Thyroid gland (tissue), 4 donors: ENCODE results near the gene ITGB4. TPM values are rescaled to one million over a fixed set of nuclear protein-coding genes. Genes with fewer than 3 reads are reported as not detected.
A peak's percentile ranks its signal among the peaks of the same experiment; 100 is the strongest.

Source experiments
- DNase-seq, 2 donors: peaks; one replicate each; pipeline ENCODE4 v3.0.0-alpha.2; 2019
- H3K27ac ChIP-seq, 3 donors: fragments of 200-600 bp; sonication (generic); 1 replicate in 2 of 3; 2 replicates in 1 of 3; pipeline ENCODE4 v1.5.1; 2016 to 2019; ENCODE audit warnings: mild to moderate bottlenecking in 1 of 3, moderate library complexity in 1 of 3
- H3K27me3 ChIP-seq: fragments of 200-600 bp; sonication (generic); one replicate; pipeline ENCODE4 v1.5.1; 2019
- H3K36me3 ChIP-seq, 2 donors: fragments of 200-600 bp; sonication (generic); one replicate each; pipeline ENCODE4 v1.5.1; 2016 to 2019
- H3K4me1 ChIP-seq, 2 donors: fragments of 200-600 bp; sonication (generic); one replicate each; pipeline ENCODE4 v1.5.1; 2017 to 2019
- H3K4me3 ChIP-seq, 3 donors: fragments of 200-600 bp; sonication (generic); replicated peaks in 1 of 3; 1 replicate in 2 of 3; 2 replicates in 1 of 3; pipeline ENCODE4 v1.5.1; 2016; ENCODE audit warnings: mild to moderate bottlenecking in 1 of 3
- H3K9me3 ChIP-seq: fragments of 200-600 bp; sonication (generic); one replicate; pipeline ENCODE4 v1.5.1; 2017
- CTCF ChIP-seq, 6 experiments: fragments of 200-600 bp in 3 of 6; fragments of 450-650 bp in 3 of 6; sonication (generic) in 3 of 6; IDR thresholded peaks; one replicate each; pipeline ENCODE4 v1.5.1; 2016 to 2019; ENCODE audit warnings: antibody characterized with exemption in 6 of 6, mild to moderate bottlenecking in 2 of 6, inconsistent platforms in 1 of 6, moderate library complexity in 1 of 6
- POLR2A ChIP-seq, 2 donors: fragments of 450-650 bp; IDR thresholded peaks; one replicate each; pipeline ENCODE4 v1.6.1; 2017; ENCODE audit warnings: antibody characterized with exemption in 2 of 2, mild to moderate bottlenecking in 2 of 2, moderate library complexity in 1 of 2
- WGBS, 2 donors: methylation state at CpG; one replicate each; pipeline ENCODE4 v1.1.5; 2017; 5-methylcytosine and 5-hydroxymethylcytosine counted together
- intact Hi-C: fragments of 100-400 bp; cut with DNase I; formaldehyde crosslinking; loops from one replicate; pipeline ENCODE4 v1.15.1; 2023
- total RNA-seq, 4 donors: library from RNA; depleted of rRNA; stranded (reverse); fragments of >200 nt; gene quantifications; one replicate each; pipeline ENCODE4 v1.2.3, GENCODE V29; 2016

Gene ITGB4
- total RNA-seq, 4 donors from 2014 or later: 19.7 to 27.3 (median 23.1) TPM

DNA sequence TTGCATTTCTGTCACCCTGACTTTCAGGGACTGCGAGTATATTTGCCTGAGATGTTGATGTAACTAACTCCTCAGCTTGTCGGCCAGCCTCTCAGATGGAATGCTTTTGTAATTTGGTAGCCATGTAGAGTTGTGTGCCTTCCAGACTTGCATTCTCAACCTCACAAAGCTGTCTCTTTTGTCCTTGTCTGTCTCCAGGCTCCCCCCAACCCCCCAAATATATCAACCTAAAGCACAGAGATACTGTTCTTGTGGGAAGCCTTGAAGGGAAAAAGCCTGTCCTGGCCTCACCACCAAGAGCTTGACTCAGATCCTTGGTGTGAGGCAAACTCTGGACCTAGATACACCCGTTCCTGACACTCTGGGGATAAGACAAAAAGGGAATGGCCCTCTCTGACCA lies 35.8 kb upstream of the ITGB4 start:
- no peak overlapping the region for H3K4me3 ChIP-seq
- no peak for DNase-seq
- H3K9me3 ChIP-seq: no peaks in the 10 kb centered on the region
- peaks cover 8 to 42% of the 10 kb centered on the region in 2 donors for H3K4me1 ChIP-seq
- no peak for TF ChIP-seq CTCF (IDR thresholded peaks at IDR 0.05)
- no peak for TF ChIP-seq POLR2A (IDR thresholded peaks at IDR 0.05)
- peaks cover 0 to under 1% of the 10 kb centered on the region in 2 donors for H3K36me3 ChIP-seq
- intact Hi-C loops: no loop called here
- H3K27me3 ChIP-seq: no peaks in the 10 kb centered on the region
- peak overlapping the region in 1 of 3 donors; percentile 28 for H3K27ac ChIP-seq
- 73 to 85% methylated on average over 3 of the region's 3 CpGs for WGBS, 2 donors

DNA sequence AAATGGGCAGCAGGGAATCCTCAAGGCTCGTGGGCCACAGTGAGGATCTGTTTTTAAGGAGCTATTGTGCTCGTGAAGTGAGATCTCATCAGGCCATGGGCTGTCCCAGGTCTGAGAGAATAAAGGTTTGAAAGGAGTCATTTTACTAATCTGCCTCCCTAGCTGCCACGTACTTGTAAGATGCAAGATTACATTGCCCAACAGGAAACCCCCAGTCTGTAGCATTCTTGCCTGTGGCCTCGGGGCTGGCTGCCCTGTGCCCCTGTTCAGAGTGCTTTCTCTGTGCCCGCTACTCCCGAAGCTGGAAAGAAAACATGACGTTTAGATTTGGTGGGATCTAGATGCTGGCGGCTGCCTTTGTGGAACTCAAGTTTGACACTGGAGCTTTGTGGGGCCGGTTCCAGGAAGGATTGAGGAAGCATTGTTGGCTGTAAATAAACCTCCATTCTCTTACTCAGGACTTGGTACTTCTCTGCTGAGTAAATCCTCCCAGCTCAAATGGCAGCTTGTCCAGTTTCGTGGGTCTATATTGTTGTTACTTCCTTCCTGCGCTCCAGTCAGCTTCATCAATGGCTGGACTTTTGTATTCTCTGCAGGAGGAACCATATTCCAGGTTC lies 32.9 kb upstream of the ITGB4 start:
- TF ChIP-seq POLR2A (IDR thresholded peaks at IDR 0.05) (no peak), CTCF (IDR thresholded peaks at IDR 0.05) (no peak)
- intact Hi-C loops: no loop called here
- H3K4me1 ChIP-seq: peaks cover 11 to 47% of the 10 kb centered on the region in 2 donors

DNA sequence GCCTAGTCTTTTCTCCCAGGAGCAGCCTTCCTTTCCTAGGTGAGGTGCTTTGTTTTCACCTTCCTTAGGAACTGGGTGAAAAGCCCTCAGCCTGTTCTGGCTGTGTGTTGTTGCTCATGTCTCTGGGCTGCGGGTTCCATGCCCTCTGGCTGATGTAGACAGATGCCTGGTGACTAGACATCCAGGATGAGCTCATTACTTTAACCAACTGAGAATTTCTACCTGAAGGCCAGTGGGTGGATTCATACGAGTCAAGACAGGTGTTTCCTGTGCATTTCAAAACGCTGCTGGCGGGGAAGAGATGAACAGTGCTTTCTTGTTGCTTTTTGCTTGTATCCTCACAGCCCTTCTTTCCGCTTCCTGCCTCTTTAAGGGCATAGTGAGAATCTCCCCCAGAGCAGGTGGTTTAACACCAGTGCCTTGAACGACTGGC lies 31.8 kb upstream of the ITGB4 start:
- H3K9me3 ChIP-seq: no peaks in the 10 kb centered on the region
- no peaks in the 10 kb centered on the region for H3K36me3 ChIP-seq
- 50 to 53% methylated on average over 6 of the region's 6 CpGs for WGBS, 2 donors
- peak; percentile 39 to 46 for DNase-seq
- TF ChIP-seq CTCF (IDR thresholded peaks at IDR 0.05) (no peak), POLR2A (IDR thresholded peaks at IDR 0.05) (no peak)
- peak overlapping the region in 1 of 3 donors; percentile 15 for H3K27ac ChIP-seq
- H3K4me1 ChIP-seq: peaks cover 13 to 53% of the 10 kb centered on the region in 2 donors
- no peaks in the 10 kb centered on the region for H3K27me3 ChIP-seq
- no peak overlapping the region for H3K4me3 ChIP-seq
- intact Hi-C loops: no loop called here

More for the DNA sequence above, 32.9 kb upstream of the ITGB4 start:
- Histone ChIP-seq H3K27ac (peak overlapping the region in 1 of 3 donors; percentile 42), H3K4me3 (no peak overlapping the region), H3K27me3 (no peaks in the 10 kb centered on the region), H3K36me3 (no peaks in the 10 kb centered on the region), H3K9me3 (no peaks in the 10 kb centered on the region)
- DNase-seq: no peak
- WGBS, 2 donors: 69 to 71% methylated on average over 11 of the region's 11 CpGs

DNA sequence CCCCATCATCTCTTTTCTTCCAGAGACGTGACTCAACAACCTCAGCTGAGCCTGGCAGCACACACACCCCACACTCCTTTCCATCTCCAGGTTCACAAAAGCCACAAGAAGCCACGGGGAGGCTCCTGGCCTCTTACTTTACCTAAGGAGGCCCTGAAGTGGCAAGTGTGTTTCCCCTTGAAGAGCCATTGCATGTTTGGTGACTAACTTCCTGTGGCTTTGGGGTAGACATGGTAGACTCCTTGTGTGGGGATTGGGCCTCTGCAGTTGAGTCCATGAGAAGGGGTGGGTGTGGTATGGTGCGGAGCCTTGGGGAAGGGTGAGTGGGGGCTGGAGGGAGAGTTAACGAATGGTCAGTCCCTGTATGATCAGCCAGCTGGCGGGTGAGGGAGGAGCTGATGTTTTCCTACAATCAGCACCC lies 29.9 kb upstream of the ITGB4 start:
- Histone ChIP-seq H3K27ac (no peak overlapping the region), H3K4me3 (no peak overlapping the region), H3K27me3 (no peaks in the 10 kb centered on the region), H3K9me3 (no peaks in the 10 kb centered on the region), H3K36me3 (no peaks in the 10 kb centered on the region), H3K4me1 (peaks cover 13 to 33% of the 10 kb centered on the region in 2 donors)
- intact Hi-C loops: no loop called here
- no peak for DNase-seq
- 84 to 89% methylated on average over 5 of the region's 5 CpGs for WGBS, 2 donors
- no peak for TF ChIP-seq POLR2A (IDR thresholded peaks at IDR 0.05)
- TF ChIP-seq CTCF (IDR thresholded peaks at IDR 0.05): no peak

DNA sequence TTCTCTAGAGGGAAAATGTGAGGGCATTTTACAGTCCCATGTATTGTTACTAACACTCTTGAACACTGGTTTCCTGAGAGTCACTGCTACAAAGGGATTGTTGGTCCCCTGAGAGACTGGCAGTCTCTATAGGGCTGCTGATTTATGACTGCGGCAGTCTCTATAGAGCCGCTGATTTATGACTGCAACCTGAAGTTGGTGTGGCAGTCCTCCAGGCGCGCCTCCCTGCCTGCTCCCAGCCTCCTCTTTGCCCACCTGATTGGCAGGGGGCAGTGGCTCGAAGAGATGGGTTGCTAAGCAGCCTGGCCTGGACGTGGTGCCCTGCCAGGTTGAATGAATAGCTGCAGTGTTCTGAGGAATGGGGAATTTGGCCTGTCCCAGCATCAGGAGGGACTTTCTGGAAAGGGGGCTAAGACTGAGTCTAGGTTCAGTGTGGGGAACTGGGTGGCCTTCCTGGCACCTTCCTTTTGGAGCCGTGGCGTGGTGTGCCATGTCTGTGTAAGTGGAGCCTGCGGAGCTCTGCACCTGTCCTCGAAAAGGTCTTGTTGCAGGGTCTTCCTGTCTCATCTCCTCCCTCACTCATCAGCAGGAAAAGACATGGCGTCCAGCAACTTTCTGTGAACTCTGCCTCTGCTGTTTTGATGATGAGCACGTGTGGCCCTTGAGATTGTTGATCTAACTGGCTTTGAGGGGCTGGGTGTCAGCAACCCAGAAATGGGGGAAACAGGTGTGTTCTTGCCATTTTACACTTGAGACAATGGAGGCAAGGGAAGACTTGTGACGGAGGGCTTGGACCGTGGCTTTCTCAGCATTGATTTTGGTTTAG lies 29.2 kb upstream of the ITGB4 start:
- 74 to 82% methylated on average over 13 to 14 of the region's 14 CpGs for WGBS, 2 donors
- Histone ChIP-seq H3K36me3 (no peaks in the 10 kb centered on the region), H3K27me3 (no peaks in the 10 kb centered on the region), H3K9me3 (no peaks in the 10 kb centered on the region), H3K4me3 (no peak overlapping the region), H3K27ac (no peak overlapping the region), H3K4me1 (peaks cover 13 to 35% of the 10 kb centered on the region in 2 donors)
- DNase-seq: no peak
- TF ChIP-seq POLR2A (IDR thresholded peaks at IDR 0.05): no peak
- intact Hi-C loops: no loop called here
